GM21390 (cell line): ENCODE data around the gene CLDN20.
"Not testable (repeated sequence)": the region's sequence is repeated elsewhere in the genome, so short reads cannot be mapped to it uniquely, and the experiment has no call there.

ENCODE experiments used
- ATAC-seq: cut with Tn5 transposase; IDR thresholded peaks from one replicate; pipeline ENCODE4 v1.9.1; 2021; ENCODE audit not compliant: unreplicated experiment

The CLDN20 gene

GRCh38 chr6:155263373-155264063 is at the start of gene CLDN20:
Gene CLDN20, plus strand, starts transcription at chr6:155264013. Its CDS starts 11,707 bp downstream, at chr6:155275720.
- ATAC-seq: no peak

- ATAC-seq: no peak
Measured at GRCh38 chr6:155215906-155216305, 47.9 kb upstream of the CLDN20 start.

GRCh38 chr6:155216312-155217046 is 47.3 kb upstream of the CLDN20 start:
- ATAC-seq: no peak

- ATAC-seq: not testable (repeated sequence)
Measured at GRCh38 chr6:155218711-155219110, 45.1 kb upstream of the CLDN20 start.

- ATAC-seq: no peak
Measured at GRCh38 chr6:155219299-155219698, 44.5 kb upstream of the CLDN20 start.

GRCh38 chr6:155219858-155220301 is 43.9 kb upstream of the CLDN20 start:
- no peak for ATAC-seq

GRCh38 chr6:155221086-155221485 is 42.7 kb upstream of the CLDN20 start:
- ATAC-seq: no peak

- ATAC-seq: no peak
Measured at GRCh38 chr6:155222506-155222905, 41.3 kb upstream of the CLDN20 start.

- ATAC-seq: peak; percentile 99
Measured at GRCh38 chr6:155223646-155224451, 40.0 kb upstream of the CLDN20 start.

- no peak for ATAC-seq
Measured at GRCh38 chr6:155224618-155225017, 39.2 kb upstream of the CLDN20 start.

- no peak for ATAC-seq
Measured at GRCh38 chr6:155227046-155227445, 36.8 kb upstream of the CLDN20 start.

- ATAC-seq: no peak
Measured at GRCh38 chr6:155228546-155229166, 35.2 kb upstream of the CLDN20 start.

- ATAC-seq: not testable (repeated sequence)
Measured at GRCh38 chr6:155230975-155231374, 32.8 kb upstream of the CLDN20 start.

GRCh38 chr6:155232848-155233247 is 31.0 kb upstream of the CLDN20 start:
- ATAC-seq: no peak

GRCh38 chr6:155234167-155234566 is 29.6 kb upstream of the CLDN20 start:
- no peak for ATAC-seq

GRCh38 chr6:155234687-155235086 is 29.1 kb upstream of the CLDN20 start:
- no peak for ATAC-seq

GRCh38 chr6:155235087-155235486 is 28.7 kb upstream of the CLDN20 start:
- no peak for ATAC-seq

- ATAC-seq: no peak
Measured at GRCh38 chr6:155237613-155238012, 26.2 kb upstream of the CLDN20 start.

- ATAC-seq: no peak
Measured at GRCh38 chr6:155240905-155241600, 22.8 kb upstream of the CLDN20 start.

GRCh38 chr6:155241966-155242365 is 21.8 kb upstream of the CLDN20 start:
- no peak for ATAC-seq
